DOHH2 (cell line): Measurements from ENCODE around the gene SARM1.

ENCODE experiments used
- H3F3A ChIP-seq: fragments of 200-600 bp; sonication (generic), shearing (Covaris generic); 2 replicates; pipeline ENCODE4 v1.6.0; 2016; ENCODE audit warnings: antibody characterized with exemption, mild to moderate bottlenecking; ENCODE audit not compliant: control insufficient read depth, insufficient read depth
- H3K27ac ChIP-seq: fragments of 200-600 bp; sonication (generic); 2 replicates; pipeline ENCODE4 v1.5.1; 2014; ENCODE audit warnings: low read depth, mild to moderate bottlenecking, low read length, moderate library complexity
- H3K27me3 ChIP-seq: fragments of 200-600 bp; sonication (generic); 2 replicates; pipeline ENCODE4 v1.6.1; 2014; ENCODE audit warnings: mild to moderate bottlenecking, low read length, mixed read lengths; ENCODE audit not compliant: control insufficient read depth
- H3K36me3 ChIP-seq: fragments of 200-600 bp; sonication (generic); 2 replicates; pipeline ENCODE4 v1.6.1; 2014; ENCODE audit warnings: mild to moderate bottlenecking, low read length, moderate library complexity, mixed read lengths; ENCODE audit not compliant: control insufficient read depth
- H3K4me1 ChIP-seq: fragments of 200-600 bp; sonication (generic); 2 replicates; pipeline ENCODE4 v1.6.1; 2014; ENCODE audit warnings: mild to moderate bottlenecking, low read length, mixed read lengths; ENCODE audit not compliant: control insufficient read depth
- H3K4me2 ChIP-seq: fragments of 200-600 bp; sonication (generic); 2 replicates; pipeline ENCODE4 v1.6.0; 2014; ENCODE audit warnings: mild to moderate bottlenecking, low read length, moderate library complexity
- H3K4me3 ChIP-seq: fragments of 200-600 bp; sonication (generic); 2 replicates; pipeline ENCODE4 v1.5.1; 2014; ENCODE audit warnings: mild to moderate bottlenecking, low read length, mixed read lengths
- H3K79me2 ChIP-seq: fragments of 200-600 bp; sonication (generic); 2 replicates; pipeline ENCODE4 v1.6.1; 2014; ENCODE audit warnings: mild to moderate bottlenecking, low read length, mixed read lengths; ENCODE audit not compliant: control insufficient read depth
- H3K9me2 ChIP-seq: fragments of 200-600 bp; sonication (generic); replicated peaks from 2 replicates; pipeline ENCODE4 v1.6.1; 2014; ENCODE audit warnings: mild to moderate bottlenecking, low read length, mixed read lengths; ENCODE audit not compliant: control insufficient read depth
- H3K9me3 ChIP-seq: fragments of 200-600 bp; sonication (generic); 2 replicates; pipeline ENCODE4 v1.6.1; 2014; ENCODE audit warnings: antibody characterized with exemption, low read length, mixed read lengths; ENCODE audit not compliant: control insufficient read depth, insufficient read depth
- H4K20me1 ChIP-seq: fragments of 200-600 bp; sonication (generic); 2 replicates; pipeline ENCODE4 v1.6.0; 2014; ENCODE audit warnings: low read depth, mild to moderate bottlenecking, antibody characterized with exemption, low read length, moderate library complexity; ENCODE audit not compliant: control insufficient read depth, insufficient read depth
- CTCF ChIP-seq: fragments of 200-600 bp; sonication (generic); IDR thresholded peaks from one replicate; pipeline ENCODE4 v1.5.1; 2014; ENCODE audit warnings: antibody characterized with exemption, mild to moderate bottlenecking, low read depth, low read length; ENCODE audit not compliant: poor library complexity, severe bottlenecking
- EZH2phosphoT487 ChIP-seq: fragments of 200-600 bp; sonication (generic); IDR thresholded peaks from 2 replicates; pipeline ENCODE4 v1.6.1; 2017; ENCODE audit warnings: borderline replicate concordance, mild to moderate bottlenecking, antibody characterized with exemption, low read length, moderate library complexity, mixed read lengths

SARM1 gene

DNA sequence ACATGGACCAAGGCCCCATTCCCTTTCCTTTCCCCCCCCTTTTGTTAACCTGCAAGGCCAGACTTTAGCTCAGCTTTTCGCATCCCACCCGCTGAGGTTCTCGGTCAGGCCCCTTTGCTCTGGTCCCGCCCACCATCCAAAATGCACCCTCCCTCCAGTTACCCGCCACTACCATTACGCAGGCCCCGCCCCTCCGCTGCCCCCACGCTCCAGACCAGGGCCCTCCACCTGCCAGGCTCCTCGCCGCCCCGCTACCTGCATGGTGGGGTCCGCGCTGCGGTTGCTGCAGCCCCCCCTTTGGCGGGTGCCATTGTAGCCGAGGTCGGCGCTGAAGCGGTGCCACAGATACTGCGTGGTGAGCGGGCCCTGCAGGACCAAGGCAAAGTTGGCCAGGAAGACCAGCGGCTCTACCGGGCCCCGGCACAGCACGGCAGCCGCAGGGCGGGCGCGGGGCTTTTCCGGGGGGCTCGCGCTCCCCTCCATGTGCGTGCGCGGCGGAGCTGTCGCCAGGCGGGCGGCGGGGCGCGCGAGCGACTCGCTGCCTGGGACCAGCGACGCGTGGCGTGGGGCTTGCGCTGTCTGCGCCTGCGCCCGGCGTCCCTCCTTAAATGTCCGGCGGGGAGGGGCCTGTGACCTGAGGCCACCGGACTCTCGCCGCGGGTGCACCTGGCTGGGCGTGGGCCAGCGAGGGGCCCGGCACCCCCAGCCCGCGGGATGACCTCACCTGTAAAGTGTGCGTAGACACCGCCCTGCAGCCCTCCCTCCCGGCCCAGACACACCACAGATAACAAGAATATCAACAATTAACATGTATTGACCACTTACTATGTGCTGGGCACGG lies 34.4 kb downstream of the SARM1 start, which contains the start of gene SLC46A1:
Gene SLC46A1 (minus strand): TSS at position 581 of the 841 bp plus-strand sequence. CDS start 98 bp downstream, at position 483.
- H3K9me2 ChIP-seq: no peaks in the 10 kb centered on the region
- no peaks in the 10 kb centered on the region for H3K9me3 ChIP-seq
- no peaks in the 10 kb centered on the region for H3F3A ChIP-seq
- no peaks in the 10 kb centered on the region for H4K20me1 ChIP-seq
- TF ChIP-seq CTCF (no peak), EZH2phosphoT487 (no peak)
- peaks cover 24% of the 10 kb centered on the region for H3K4me1 ChIP-seq
- peak within 1 kb of the TSS; percentile 96 for H3K4me2 ChIP-seq
- peaks cover 7% of the 10 kb centered on the region for H3K27me3 ChIP-seq
- H3K36me3 ChIP-seq: no peaks in the 10 kb centered on the region
- H3K27ac ChIP-seq: peak within 1 kb of the TSS; percentile 26; the same call in 1 of the 2 replicates
- H3K79me2 ChIP-seq: no peaks in the 10 kb centered on the region
- peak within 1 kb of the TSS; percentile 96 for H3K4me3 ChIP-seq

GRCh38 chr17:28406473-28406814 lies 35.0 kb downstream of the SARM1 start:
- H3K4me1 ChIP-seq: peaks cover 24% of the 10 kb centered on the region
- no peak overlapping the region for H3K27ac ChIP-seq

GRCh38 chr17:28407130-28407973 lies 35.9 kb downstream of the SARM1 start:
- Histone ChIP-seq H3F3A (no peaks in the 10 kb centered on the region), H3K27me3 (peaks cover 21% of the 10 kb centered on the region), H3K79me2 (no peaks in the 10 kb centered on the region), H3K4me1 (peaks cover 21% of the 10 kb centered on the region), H4K20me1 (no peaks in the 10 kb centered on the region), H3K9me2 (no peaks in the 10 kb centered on the region), H3K4me3 (no peak overlapping the region), H3K4me2 (no peak overlapping the region), H3K27ac (no peak overlapping the region), H3K9me3 (no peaks in the 10 kb centered on the region), H3K36me3 (no peaks in the 10 kb centered on the region)
- TF ChIP-seq CTCF (no peak), EZH2phosphoT487 (no peak)

More at GRCh38 chr17:28406473-28406814, 35.0 kb downstream of the SARM1 start:
- Histone ChIP-seq H3K9me3 (no peaks in the 10 kb centered on the region), H3K9me2 (no peaks in the 10 kb centered on the region), H3K27me3 (peaks cover 13% of the 10 kb centered on the region), H3K4me3 (peak overlapping the region; percentile 96), H3K36me3 (no peaks in the 10 kb centered on the region), H4K20me1 (no peaks in the 10 kb centered on the region), H3K4me2 (peak overlapping the region; percentile 96), H3F3A (no peaks in the 10 kb centered on the region), H3K79me2 (no peaks in the 10 kb centered on the region)
- TF ChIP-seq EZH2phosphoT487: no peak
- no peak for TF ChIP-seq CTCF
